HEK293 (cell line): ENCODE measurements around the gene RRBP1.

Experiments
- CTCF ChIA-PET: fragments of 350-600 bp; formaldehyde crosslinking; extraction: SDS; loops from one replicate; lab custom pipeline; 2021; ENCODE audit warnings: antibody characterized with exemption; lab: Yijun Ruan, JAX
- POLR2A ChIA-PET: fragments of 300-600 bp; formaldehyde crosslinking; extraction: SDS; loops from one replicate; lab custom pipeline; 2020; ENCODE audit warnings: antibody characterized with exemption, inconsistent platforms; lab: Yijun Ruan, JAX
- H3K27ac ChIP-seq: fragments of 200-500 bp; sonication (Bioruptor generic); 2 replicates; pipeline ENCODE4 v1.5.1; 2014; ENCODE audit warnings: low read depth, low read length, control low read depth, inconsistent platforms; ENCODE audit errors: extremely low read depth
- H3K36me3 ChIP-seq, 2 experiments: fragments of 200-500 bp in 1 of 2; sonication (Bioruptor generic) in 1 of 2; 1 replicate in 1 of 2; 2 replicates in 1 of 2; pipeline ENCODE4 v1.5.1; 2014 to 2017; ENCODE audit warnings: inconsistent platforms in 2 of 2, low read length in 2 of 2; ENCODE audit not compliant: control insufficient read depth in 2 of 2, insufficient read depth in 1 of 2
- H3K4me1 ChIP-seq: fragments of 200-500 bp; sonication (Bioruptor generic); 2 replicates; pipeline ENCODE4 v1.5.1; 2014; ENCODE audit warnings: mild to moderate bottlenecking, low read length, inconsistent platforms; ENCODE audit not compliant: control insufficient read depth, insufficient read depth
- H3K4me3 ChIP-seq: 2 replicates; pipeline ENCODE4 v1.5.1; 2011; ENCODE audit warnings: low read depth, mild to moderate bottlenecking, control low read depth, low read length, moderate library complexity
- H3K9me3 ChIP-seq: fragments of 200-500 bp; sonication (Bioruptor generic); 2 replicates; pipeline ENCODE4 v1.5.1; 2014; ENCODE audit warnings: low read depth, low read length, inconsistent platforms; ENCODE audit not compliant: control insufficient read depth, insufficient read depth
- GLIS2 ChIP-seq: fragments of 450-650 bp; formaldehyde crosslinking; IDR thresholded peaks from 2 replicates; pipeline ENCODE4 v1.5.1; 2016; ENCODE audit warnings: missing biosample characterization, missing genetic modification characterization
- KLF1 ChIP-seq: fragments of 450-650 bp; formaldehyde crosslinking; IDR thresholded peaks from 2 replicates; pipeline ENCODE4 v1.5.1; 2016; ENCODE audit warnings: missing biosample characterization, missing genetic modification characterization
- REPIN1 ChIP-seq: fragments of 450-650 bp; formaldehyde crosslinking; IDR thresholded peaks from 2 replicates; pipeline ENCODE4 v1.5.1; 2017; ENCODE audit warnings: missing biosample characterization, missing genetic modification characterization, low read depth
- ZNF184 ChIP-seq: fragments of 450-650 bp; IDR thresholded peaks from 2 replicates; pipeline ENCODE4 v1.5.1; 2018; ENCODE audit warnings: missing biosample characterization, mild to moderate bottlenecking, missing genetic modification characterization
- ZNF302 ChIP-seq: fragments of 450-650 bp; formaldehyde crosslinking; IDR thresholded peaks from 2 replicates; pipeline ENCODE4 v1.5.1; 2016; ENCODE audit warnings: missing biosample characterization, missing genetic modification characterization, low read depth
- ZNF311 ChIP-seq: fragments of 450-650 bp; formaldehyde crosslinking; IDR thresholded peaks from 2 replicates; pipeline ENCODE4 v1.5.1; 2017; ENCODE audit warnings: missing biosample characterization, missing genetic modification characterization, borderline replicate concordance
- ZNF391 ChIP-seq: fragments of 450-650 bp; formaldehyde crosslinking; IDR thresholded peaks from 2 replicates; pipeline ENCODE4 v1.5.1; 2016; ENCODE audit warnings: low read depth, missing biosample characterization, missing genetic modification characterization, borderline replicate concordance
- ZNF530 ChIP-seq: fragments of 450-650 bp; formaldehyde crosslinking; IDR thresholded peaks from 2 replicates; pipeline ENCODE4 v1.5.1; 2016; ENCODE audit warnings: low read depth, missing biosample characterization, missing genetic modification characterization
- ZNF544 ChIP-seq: fragments of 450-650 bp; formaldehyde crosslinking; IDR thresholded peaks from 2 replicates; pipeline ENCODE4 v1.5.0; 2017; ENCODE audit warnings: missing biosample characterization, missing genetic modification characterization
- ZNF561 ChIP-seq: fragments of 450-650 bp; IDR thresholded peaks from 2 replicates; pipeline ENCODE4 v1.5.1; 2018; ENCODE audit warnings: missing biosample characterization, missing genetic modification characterization, borderline replicate concordance
- ZNF645 ChIP-seq: fragments of 450-650 bp; formaldehyde crosslinking; IDR thresholded peaks from 2 replicates; pipeline ENCODE4; 2016; ENCODE audit warnings: missing biosample characterization, missing genetic modification characterization
- ZSCAN30 ChIP-seq: fragments of 450-650 bp; IDR thresholded peaks from 2 replicates; pipeline ENCODE4 v1.5.1; 2018; ENCODE audit warnings: missing biosample characterization, mild to moderate bottlenecking, missing genetic modification characterization, moderate library complexity
- TF ChIP-seq, protein P1 (sequence below): fragments of 450-650 bp; formaldehyde crosslinking; IDR thresholded peaks from 2 replicates; pipeline ENCODE4 v1.5.1; 2016; ENCODE audit warnings: missing biosample characterization, missing genetic modification characterization
- TF ChIP-seq, protein P2 (sequence below): fragments of 450-650 bp; formaldehyde crosslinking; IDR thresholded peaks from 2 replicates; pipeline ENCODE4 v1.5.1; 2017; ENCODE audit warnings: missing biosample characterization, missing genetic modification characterization
- TF ChIP-seq, protein P3 (sequence below): fragments of 450-650 bp; formaldehyde crosslinking; IDR thresholded peaks from 2 replicates; pipeline ENCODE4 v1.5.1; 2016; ENCODE audit warnings: missing biosample characterization, missing genetic modification characterization
- TF ChIP-seq, protein P4 (sequence below): fragments of 450-650 bp; formaldehyde crosslinking; IDR thresholded peaks from 2 replicates; pipeline ENCODE4 v1.5.1; 2016; ENCODE audit warnings: missing biosample characterization, missing genetic modification characterization

RRBP1 gene

DNA sequence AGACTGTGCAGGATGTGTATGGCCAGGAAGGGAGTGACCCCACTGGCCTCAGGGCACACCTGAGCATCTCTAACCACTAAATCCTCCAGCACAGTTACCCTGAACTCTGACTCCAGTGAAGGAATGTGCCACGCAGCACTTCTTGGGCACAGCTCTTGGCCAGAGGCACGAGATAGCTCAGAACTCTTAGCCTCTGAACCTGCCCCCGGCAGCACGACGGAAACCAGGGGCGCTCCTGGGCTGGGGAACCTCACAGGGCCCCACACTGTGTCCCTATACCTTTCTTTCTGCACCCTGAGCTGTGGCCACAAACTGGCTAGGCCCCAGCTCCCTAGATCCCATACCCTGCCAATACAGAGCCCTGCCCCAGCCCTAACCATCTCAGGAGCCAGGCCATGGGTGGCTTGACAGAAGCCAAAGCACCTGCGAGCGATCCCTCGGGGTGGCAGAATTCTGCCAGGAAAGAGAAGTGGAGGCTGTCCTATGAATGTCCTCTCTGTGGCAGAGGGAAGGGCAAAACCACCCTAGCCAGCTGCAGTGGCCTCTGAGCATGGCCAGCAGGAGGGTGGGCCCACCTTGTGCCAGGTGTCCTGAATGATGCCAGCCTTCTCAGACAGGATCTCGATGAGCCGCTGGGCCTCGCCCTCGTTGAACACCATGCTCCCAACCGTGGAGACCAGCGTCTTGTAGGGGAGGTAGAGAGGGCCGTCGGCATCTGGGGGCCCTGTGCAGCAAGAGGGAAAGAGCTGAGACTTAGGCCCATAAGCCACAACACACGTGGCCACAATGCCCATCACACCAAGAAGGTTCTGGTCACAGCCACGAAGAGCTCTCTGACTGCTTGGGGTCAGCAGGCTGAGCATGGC, 39.4 kb downstream of the RRBP1 start:
- TF ChIP-seq REPIN1 (tag by site-specific recombination): no peak
- no peak for TF ChIP-seq ZNF184 (tag by site-specific recombination)
- no peak for TF ChIP-seq ZNF561 (tag by site-specific recombination)
- TF ChIP-seq ZNF311 (tag by site-specific recombination): no peak
- TF ChIP-seq GLIS2 (tag by site-specific recombination): no peak
- no peak for TF ChIP-seq ZSCAN30
- no peak for TF ChIP-seq ZNF391
- TF ChIP-seq ZNF302: no peak
- TF ChIP-seq, protein P1, sequence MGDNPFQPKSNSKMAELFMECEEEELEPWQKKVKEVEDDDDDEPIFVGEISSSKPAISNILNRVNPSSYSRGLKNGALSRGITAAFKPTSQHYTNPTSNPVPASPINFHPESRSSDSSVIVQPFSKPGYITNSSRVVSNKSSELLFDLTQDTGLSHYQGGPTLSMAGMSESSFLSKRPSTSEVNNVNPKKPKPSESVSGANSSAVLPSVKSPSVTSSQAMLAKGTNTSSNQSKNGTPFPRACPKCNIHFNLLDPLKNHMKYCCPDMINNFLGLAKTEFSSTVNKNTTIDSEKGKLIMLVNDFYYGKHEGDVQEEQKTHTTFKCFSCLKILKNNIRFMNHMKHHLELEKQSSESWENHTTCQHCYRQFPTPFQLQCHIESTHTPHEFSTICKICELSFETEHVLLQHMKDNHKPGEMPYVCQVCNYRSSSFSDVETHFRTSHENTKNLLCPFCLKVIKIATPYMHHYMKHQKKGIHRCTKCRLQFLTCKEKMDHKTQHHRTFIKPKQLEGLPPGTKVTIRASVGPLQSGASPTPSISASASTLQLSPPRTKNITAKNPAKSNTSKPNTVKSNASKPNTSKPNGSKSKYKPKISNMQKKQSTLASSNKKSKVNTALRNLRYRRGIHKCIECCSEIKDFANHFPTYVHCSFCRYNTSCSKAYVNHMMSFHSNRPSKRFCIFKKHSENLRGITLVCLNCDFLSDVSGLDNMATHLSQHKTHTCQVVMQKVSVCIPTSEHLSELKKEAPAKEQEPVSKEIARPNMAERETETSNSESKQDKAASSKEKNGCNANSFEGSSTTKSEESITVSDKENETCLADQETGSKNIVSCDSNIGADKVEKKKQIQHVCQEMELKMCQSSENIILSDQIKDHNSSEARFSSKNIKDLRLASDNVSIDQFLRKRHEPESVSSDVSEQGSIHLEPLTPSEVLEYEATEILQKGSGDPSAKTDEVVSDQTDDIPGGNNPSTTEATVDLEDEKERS (tag by site-specific recombination): no peak
- no peak for TF ChIP-seq KLF1 (tag by site-specific recombination)
- no peak for TF ChIP-seq ZNF645 (tag by site-specific recombination)
- no peak for TF ChIP-seq ZNF530 (tag by site-specific recombination)
- TF ChIP-seq ZNF544: no peak
- TF ChIP-seq, protein P2, sequence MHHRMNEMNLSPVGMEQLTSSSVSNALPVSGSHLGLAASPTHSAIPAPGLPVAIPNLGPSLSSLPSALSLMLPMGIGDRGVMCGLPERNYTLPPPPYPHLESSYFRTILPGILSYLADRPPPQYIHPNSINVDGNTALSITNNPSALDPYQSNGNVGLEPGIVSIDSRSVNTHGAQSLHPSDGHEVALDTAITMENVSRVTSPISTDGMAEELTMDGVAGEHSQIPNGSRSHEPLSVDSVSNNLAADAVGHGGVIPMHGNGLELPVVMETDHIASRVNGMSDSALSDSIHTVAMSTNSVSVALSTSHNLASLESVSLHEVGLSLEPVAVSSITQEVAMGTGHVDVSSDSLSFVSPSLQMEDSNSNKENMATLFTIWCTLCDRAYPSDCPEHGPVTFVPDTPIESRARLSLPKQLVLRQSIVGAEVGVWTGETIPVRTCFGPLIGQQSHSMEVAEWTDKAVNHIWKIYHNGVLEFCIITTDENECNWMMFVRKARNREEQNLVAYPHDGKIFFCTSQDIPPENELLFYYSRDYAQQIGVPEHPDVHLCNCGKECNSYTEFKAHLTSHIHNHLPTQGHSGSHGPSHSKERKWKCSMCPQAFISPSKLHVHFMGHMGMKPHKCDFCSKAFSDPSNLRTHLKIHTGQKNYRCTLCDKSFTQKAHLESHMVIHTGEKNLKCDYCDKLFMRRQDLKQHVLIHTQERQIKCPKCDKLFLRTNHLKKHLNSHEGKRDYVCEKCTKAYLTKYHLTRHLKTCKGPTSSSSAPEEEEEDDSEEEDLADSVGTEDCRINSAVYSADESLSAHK (tag by site-specific recombination): no peak
- TF ChIP-seq, protein P3, sequence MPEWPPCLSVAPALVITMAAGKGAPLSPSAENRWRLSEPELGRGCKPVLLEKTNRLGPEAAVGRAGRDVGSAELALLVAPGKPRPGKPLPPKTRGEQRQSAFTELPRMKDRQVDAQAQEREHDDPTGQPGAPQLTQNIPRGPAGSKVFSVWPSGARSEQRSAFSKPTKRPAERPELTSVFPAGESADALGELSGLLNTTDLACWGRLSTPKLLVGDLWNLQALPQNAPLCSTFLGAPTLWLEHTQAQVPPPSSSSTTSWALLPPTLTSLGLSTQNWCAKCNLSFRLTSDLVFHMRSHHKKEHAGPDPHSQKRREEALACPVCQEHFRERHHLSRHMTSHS: no peak
- TF ChIP-seq, protein P4, sequence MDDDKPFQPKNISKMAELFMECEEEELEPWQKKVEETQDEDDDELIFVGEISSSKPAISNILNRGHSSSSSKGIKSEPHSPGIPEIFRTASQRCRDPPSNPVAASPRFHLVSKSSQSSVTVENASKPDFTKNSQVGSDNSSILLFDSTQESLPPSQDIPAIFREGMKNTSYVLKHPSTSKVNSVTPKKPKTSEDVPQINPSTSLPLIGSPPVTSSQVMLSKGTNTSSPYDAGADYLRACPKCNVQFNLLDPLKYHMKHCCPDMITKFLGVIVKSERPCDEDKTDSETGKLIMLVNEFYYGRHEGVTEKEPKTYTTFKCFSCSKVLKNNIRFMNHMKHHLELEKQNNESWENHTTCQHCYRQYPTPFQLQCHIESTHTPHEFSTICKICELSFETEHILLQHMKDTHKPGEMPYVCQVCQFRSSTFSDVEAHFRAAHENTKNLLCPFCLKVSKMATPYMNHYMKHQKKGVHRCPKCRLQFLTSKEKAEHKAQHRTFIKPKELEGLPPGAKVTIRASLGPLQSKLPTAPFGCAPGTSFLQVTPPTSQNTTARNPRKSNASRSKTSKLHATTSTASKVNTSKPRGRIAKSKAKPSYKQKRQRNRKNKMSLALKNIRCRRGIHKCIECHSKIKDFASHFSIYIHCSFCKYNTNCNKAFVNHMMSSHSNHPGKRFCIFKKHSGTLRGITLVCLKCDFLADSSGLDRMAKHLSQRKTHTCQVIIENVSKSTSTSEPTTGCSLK (tag by site-specific recombination): no peak
- Histone ChIP-seq H3K4me1 (no peaks in the 10 kb centered on the region), H3K36me3 (peaks cover 0 to 52% of the 10 kb centered on the region in 2 experiments; a peak in 1 of 3 replicates), H3K4me3 (no peak overlapping the region), H3K27ac (no peak overlapping the region), H3K9me3 (no peaks in the 10 kb centered on the region)
- ChIA-PET POLR2A (no interaction called here), CTCF (interaction anchor here (0.6 kb wide), 1 partner anchor 99 kb away, joined by 3 read pairs; no protein-coding TSS in a partner anchor)
